GM18909 (cell line): Measurements from ENCODE around the gene GRM3.
A peak's percentile ranks its signal among the peaks of the same experiment; 100 is the strongest.

Experiments used
- ATAC-seq: cut with Tn5 transposase; IDR thresholded peaks from one replicate; pipeline ENCODE4 v1.9.1; 2021; ENCODE audit warnings: mild to moderate bottlenecking; ENCODE audit not compliant: unreplicated experiment, poor library complexity

Gene GRM3

DNA sequence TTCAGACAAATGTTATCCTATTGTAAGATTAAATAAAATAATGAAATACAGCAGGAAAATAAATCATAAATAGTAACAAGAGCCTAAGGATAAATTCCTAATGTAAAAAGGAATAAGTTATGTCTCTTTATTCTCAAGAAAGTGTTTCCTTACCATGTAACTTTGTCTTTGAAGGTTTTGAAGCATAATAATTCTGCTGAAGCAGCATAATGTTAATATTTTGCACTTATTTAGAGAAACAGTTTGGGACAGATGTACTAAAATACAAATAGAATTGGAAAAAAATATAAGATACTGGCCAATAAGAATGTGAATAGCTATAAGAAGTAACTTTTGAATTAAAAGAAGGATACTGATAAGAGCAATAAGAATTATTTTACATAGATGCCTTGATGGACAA lies 45.7 kb downstream of the GRM3 start:
- no peak for ATAC-seq

DNA sequence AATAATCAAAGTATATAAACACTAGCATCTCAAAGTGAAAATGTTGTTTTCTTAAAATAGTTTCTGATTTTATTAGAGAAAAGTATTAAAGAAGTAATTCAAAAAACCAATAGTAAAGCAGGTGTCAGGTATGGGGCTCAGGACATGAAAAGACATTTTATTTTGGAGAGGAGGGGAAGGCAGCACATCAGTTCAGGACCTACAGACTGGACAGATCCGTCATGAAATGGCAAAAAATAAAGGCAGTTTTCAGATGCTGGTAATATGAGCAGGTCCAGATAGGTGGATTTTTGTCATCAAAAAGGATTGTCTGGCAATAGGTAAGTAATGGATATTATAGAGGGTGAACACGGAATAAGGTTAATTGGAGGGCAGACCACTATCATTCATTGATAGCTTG lies 49.0 kb downstream of the GRM3 start:
- no peak for ATAC-seq

DNA sequence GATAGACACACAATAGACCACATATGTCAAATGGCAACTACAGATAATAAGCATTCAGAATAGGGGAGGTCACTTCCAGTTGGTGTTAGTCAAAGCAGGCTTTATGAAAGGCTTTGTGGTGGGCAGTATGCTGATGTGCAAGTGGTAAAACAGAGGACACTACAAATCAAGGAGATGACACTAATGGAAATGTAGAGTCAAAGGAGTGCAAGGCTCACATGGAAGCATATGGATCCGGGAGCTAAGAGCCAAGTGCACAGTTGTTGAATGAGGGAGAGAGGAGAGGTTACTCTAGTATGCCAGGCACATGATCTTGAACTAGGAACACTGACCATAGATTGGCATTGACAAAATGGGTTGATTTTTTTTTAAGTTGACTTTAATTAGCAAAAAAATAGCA lies 62.7 kb downstream of the GRM3 start:
- ATAC-seq: no peak

DNA sequence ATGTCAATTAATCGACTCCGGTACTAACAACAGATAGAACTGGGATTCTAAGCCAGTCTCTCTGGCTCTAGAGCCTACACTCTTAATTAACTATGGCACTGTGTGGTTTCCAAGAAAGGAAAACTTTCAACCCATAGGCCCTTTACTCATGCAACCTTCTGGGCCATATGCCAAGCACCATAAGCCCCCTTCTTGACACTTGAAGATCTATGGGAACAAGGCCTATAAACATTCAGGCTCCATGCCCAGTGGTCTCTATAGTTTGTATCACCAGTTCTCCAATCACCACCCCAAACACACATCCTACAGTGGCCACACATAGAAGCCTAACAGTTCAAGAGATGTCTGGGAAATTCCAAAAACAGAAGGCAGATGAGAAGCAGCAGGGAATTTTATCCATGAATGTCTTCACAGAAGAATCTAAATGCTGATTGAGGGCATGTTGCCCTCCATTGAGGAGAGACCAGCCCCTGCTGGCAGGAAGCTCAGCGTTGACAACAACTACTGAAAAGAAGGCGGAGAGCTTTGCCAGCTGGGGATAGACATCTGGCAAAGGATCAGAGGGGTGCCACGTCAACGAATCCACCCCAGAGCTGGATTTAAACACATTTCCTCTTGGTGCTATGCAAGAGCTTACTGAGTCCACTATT lies 64.4 kb downstream of the GRM3 start:
- no peak for ATAC-seq

DNA sequence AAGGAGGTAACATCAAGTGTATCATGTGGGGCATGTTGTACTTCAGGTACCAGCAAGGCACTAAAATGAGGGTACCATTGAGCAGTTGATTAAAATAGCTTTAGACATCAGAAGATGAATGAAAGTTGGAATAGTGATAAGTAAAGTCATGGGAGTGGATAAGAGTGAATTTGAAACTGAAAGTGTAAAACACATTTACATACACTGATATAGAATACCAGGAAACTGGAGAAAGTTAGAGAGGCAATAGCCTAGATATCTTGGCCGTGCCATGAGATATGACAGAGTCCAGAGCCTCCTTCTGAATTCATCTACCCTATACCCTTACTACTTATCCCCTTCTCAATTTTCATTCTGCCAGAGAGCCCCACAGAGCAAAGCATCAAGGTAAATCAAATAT lies 76.6 kb downstream of the GRM3 start:
- no peak for ATAC-seq

DNA sequence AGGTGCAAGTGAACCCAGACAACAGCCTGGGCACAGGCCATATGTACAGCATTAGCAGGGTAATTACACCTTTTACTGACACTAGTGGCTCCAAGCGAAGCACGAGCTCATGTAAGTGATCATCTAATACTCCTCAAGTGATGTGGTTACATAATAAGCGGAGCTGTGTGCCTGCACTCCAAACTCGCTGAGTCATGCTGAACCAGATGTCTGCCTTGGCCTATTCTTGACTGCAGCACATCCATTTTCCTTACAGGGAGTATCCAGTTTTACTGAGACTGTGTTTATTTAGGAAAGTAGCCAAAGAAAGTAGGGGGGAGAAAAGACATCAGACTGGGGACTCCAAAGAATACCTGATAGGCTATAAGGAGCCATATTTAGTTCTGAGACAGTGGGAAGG lies 90.1 kb downstream of the GRM3 start:
- ATAC-seq: no peak

DNA sequence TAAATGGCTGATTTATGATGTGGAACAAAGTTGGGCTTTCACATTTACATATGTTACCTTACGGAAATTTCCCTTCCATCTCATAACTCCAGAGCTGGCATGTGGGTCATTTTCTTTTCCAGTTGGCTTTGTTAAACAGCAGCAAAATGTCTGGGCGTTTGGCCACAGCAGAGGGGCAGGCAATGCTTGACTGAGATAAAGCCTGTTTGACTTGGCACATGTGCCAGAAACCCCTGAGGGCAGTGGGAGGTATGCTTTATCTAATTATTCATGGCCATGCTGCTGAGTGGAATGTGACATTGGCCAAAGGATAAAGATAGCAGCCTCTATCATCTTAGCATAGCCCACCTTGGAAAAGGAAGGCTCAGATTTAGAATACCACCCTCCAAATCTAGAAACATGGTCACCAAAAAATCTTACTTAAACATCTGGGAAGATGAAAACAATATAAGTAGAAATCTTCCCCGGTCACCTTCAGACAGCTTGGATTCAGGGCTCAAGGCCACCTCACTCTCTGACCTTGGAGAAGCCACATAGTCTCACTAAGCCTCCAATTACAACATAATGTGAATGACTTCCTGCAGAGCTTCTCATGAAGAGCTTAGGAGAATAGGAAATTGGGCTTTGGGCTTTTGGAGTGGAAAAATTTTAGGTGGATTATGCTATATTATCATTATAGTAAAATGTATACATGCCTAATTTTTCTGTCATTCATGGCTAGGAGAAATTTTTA lies 101.5 kb downstream of the GRM3 start:
- no peak for ATAC-seq

DNA sequence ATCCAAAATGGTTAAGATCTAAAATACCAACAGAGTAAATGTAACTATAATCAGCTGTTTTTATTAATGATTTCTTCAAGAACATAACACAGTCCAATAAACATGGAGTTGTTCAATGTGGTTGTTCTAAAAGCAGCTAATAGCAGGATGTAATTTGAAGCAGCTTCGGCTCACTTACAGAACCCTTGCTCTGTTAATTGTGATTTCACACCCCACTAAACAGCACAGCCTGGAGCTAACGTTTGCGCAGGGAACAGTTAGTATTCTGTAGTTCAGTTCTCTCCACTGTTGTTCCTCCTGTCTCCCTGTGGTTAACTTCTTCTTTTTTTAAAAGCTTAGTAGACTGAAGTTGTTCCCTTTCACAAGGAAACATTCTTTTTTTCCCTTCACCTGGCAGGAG lies 104.0 kb downstream of the GRM3 start:
- no peak for ATAC-seq

DNA sequence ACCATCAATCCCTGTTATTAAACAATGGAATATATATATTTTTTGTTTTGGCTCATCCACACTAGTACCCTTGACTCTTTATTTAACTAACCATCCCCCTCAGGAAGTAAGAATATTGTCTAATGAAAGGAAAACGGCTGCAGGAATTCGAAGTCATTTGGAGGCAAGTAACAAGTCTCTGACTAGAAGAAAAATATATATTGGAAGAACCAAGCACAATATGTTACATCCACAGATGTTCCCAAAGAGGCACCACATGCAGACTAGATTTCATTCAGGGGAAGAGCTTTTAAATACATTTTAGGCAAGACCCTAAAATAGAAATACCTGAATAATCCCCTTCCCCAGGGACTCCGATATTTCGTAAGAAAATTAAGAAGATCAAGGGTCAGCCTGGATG lies 104.5 kb downstream of the GRM3 start:
- ATAC-seq: no peak

DNA sequence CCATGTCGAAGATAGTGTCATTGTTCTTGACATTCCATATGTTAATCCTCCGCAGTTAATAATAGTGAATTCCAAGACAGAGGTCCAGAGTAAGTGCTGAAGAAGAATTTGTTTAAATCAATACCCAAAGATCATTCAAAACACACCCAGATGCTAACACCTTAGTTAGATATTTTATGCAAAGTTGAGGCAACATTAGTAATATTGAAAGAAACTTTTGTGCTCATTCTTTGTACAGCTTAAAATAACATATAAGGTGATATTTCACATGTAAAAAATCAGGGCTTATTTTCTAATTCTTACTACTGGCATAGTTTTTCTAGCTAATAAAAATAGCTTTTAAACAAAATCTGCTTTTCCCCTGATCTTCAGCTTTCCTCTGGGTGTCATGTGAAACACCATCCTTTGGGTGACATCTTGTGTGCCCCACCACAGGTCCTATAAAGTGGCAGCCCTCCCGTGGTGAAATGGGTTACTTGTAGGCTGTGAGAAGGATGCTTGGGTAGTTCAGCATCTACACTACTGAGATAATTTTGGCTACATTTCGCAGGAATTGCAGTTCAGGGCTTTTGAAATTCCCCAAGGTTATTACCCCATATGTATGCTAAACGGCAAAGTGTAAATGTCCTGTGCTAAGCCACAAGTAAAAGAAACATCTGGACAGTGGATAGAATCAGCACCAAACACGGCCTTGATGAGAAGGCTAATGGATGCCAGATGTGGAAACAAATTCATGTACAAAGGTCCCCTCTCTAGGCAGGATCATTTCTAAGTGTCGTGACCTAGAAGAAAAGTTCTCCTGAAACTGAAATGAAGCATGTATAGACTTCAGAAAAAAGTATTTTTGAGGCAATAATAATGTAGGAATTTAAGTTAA lies 105.4 kb downstream of the GRM3 start:
- no peak for ATAC-seq

DNA sequence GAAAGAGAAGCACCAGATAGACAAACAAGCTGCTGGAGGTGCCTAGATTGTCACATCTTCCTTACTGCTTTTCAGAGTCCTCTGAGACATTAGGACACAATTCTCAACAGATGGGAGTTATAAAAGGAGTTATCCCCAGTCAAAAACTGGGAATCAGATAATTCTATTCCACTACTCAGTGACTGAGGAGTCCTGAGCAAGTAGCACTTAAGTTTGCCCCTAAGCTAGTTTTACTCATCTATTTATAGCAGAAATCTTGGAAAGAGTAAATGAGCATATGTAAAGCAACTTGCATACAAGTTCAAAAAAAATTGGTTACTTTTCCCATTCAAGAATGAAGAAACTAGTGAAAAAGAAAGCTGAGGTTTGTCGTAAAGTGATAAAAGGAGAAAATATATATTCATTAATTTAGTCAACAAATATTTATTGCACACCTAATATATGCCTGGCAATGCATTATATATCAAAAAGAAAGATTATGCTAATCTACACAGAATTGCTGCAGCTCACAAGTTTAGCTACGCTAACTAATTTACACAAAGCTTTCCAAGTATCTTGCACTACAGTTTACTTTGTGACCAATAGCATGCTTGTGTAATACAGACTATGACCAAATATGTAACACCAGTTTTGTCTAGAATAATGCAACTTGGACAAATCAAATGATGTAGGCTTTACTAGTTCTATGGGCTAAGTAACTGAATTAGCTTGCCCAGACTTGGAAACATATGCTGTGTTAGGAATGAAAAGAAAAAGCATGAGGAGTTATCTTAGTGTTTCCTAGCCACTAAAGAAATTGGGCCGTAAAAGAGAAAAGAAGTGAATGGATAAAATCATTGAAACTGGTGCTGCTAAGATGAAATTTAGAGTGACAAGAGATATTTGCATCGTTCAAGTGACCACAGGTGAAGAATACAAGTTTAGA lies 106.3 kb downstream of the GRM3 start:
- ATAC-seq: no peak

DNA sequence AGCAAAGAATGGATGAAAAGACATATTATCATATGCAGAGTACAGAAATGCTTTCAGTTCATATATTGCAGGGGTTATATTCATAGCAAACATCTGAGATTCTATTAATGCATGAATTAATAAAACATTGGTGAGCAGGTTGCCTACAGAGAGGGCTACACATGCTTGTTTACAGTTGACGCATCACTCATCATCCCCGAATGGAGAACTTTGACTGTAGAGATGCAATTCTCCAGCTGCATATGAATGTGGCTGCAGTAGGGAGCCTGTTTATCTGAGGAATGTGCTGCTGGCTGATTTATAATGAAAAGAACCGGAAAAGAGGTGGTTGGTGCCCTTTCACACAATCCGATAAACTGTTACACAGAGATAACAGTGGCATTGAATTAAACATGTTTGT lies 116.5 kb downstream of the GRM3 start:
- no peak for ATAC-seq

DNA sequence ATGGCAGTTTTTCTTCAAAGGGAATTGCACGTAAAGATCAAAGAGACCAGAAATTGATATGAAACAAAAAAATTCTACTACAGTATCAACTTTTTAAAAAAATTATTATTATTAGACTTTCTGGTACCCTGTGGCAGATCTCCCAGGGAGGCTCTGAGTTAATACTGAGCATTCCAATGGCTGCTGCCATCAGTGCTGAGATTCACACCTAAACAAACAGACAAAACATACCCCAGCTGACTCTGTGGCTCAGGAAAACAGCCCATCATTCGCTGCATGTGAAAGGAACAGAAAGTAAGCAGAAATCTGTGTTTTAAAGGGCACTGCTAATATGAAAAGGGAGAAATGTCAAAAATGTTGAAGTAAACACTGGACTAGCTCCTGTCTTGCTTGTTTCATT lies 118.4 kb downstream of the GRM3 start:
- ATAC-seq: no peak

DNA sequence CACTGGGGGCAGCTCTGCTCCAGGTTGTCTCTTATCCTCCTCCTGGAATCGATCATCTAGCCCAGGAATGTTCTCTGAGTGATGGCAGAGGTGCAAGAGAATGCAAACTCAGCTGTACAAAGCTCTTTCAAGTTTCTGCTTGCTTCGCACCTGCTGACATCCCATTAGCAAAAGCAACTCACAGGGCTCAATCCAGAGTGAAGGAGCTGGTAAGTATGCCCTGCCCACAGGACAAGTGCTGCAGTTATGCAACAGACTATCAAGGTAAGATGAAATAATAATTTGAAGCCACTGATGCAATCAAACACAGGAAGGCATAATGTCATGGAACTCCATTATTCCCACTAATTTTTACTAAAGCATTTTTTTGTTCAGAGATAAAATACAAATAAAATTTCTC lies 122.2 kb downstream of the GRM3 start:
- ATAC-seq: no peak

DNA sequence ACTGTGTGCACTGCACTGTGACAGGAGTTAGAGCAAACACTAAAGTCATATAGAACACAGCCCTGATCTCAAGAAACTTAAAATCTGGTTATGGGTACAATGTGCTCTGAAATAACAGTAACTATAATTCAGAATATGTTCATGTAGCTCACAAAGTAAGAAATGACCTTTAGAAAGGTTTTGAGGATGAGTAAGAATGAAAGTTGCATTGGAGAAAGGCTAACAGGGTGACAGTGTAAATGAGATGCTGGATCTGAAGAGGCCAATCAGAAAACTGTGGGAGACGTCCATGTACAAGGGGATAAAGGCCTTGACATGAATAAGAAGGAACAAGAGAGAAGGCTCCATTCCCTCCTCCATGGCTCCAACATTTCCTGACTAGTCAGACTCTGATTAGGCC lies 124.7 kb downstream of the GRM3 start:
- no peak for ATAC-seq

DNA sequence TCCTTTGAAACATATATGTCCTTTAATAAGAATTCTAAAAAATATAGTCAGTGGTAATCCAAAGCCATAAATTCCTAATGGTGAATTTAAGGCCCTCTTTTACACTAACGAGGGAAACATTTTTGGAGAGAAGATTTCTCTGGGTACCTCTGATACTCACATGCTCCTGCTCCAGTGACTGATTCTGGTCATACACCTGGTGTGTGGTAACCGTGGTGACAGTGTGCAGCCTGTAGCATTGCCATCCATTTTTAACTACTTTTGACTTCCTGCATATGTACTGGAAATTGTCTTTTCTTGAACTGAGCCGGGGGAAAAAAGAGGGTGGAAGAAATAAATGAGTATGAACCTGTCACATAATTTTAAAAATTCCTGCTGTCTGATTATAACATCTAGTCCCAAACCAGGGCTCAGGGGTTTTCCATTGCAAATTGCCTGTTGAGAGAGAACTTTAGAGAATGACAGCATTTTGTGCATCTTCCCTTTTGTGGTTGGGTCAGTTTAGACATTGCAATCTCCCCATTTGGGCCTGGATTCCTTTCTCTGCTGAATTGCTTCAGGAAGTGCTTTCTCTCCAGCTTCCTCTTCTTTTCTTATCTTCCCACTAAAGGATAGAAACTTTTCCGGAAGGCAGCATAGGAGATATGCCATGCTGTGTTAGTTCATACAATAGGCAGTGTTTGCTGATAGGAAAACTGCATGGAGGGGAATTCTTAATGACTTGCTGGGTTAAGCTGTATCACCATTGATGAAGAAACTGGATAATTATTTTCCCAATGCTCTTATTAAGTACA lies 125.5 kb downstream of the GRM3 start:
- ATAC-seq: peak; percentile 76

DNA sequence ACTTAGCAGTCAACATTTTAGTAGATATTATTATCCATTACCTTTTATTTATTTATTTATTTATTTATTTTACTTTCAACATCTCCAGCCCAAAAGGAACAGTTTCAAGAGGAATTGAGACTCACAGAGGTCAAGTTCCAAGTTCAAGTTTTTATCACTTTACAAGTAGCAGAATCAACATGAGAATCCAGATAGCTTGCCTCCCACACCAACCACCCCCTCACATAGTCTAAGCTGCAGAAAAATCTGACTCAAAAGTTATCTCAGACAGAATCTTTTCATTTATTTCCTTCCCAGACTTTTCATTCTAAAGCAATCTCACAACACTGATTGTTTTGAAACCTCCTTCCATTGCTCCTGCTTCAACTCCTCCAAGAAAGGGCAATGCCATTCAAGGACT lies 129.6 kb downstream of the GRM3 start:
- no peak for ATAC-seq

DNA sequence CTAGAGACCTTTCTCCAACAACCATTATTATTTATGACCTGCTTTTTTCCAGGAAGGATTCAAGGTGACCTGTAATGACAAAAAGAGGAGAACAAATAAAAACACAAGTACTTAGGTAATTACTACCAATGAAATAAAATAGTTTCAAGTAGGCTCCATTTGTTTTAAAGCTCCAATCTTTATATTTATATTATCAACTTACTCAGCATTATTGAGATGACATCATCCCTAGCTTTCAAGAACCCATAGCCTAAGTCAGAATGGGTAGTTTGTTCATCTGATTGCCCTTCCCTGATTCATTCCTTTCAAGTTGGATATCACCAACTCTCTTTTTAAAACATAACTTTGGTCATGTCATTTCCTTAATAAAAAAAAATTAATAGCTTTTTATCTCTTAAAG lies 131.5 kb downstream of the GRM3 start:
- no peak for ATAC-seq

DNA sequence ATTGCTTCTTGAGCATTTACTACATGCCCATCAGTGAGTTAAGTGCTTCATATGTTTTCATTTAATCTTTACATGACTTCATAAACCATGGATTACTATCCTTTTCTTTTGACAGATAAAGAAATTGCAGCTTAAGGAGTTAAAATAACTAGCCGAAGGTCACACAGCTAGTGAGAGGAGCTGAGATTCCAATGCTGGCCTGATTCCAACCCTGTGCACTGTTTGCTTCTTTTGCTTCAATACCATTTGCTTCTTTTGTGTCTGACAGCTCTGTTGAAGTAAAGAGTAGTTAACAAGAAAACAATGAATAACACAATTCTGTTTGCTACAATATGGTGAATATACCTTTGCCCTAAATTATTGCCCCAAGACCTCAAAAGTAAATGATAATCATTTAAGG lies 132.4 kb downstream of the GRM3 start:
- ATAC-seq: no peak

DNA sequence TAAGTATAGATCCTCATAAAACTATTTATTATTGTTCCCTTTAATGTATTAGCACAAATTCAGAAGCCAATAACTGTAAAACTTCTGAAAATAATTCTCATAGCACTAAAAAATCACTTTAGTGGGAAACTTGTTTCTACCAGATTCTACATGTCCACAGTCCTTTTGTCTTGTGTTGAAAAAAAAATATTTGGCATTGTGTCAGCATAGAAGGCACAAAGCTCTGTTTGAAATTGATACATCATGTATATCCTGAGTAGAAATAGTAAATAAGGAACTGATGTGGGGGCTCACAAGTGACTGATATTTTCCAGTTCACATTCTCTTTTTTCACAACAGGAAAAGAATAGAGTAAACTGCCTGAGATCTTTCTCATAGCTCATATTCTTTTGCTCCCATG lies 134.6 kb downstream of the GRM3 start:
- ATAC-seq: no peak
